ENCODE results near the gene AHNAK2.
"Not testable (repeated sequence)": the region's sequence is repeated elsewhere in the genome, so short reads cannot be mapped to it uniquely, and the experiment has no call there.

AHNAK2 gene

GRCh38 chr14:104924421-104925213 is 53.6 kb downstream of the AHNAK2 start, which contains the start of gene PLD4:
TSS of gene PLD4 (plus strand) at chr14:104924879. CDS start at chr14:104927141, 2,262 bp downstream.
- DNase-seq: no peak

- no peak for DNase-seq
Observed at GRCh38 chr14:104923640-104924420, 54.3 kb downstream of the AHNAK2 start.

- DNase-seq: no peak
Observed at GRCh38 chr14:104919993-104920315, 58.2 kb downstream of the AHNAK2 start.

- DNase-seq: not testable (repeated sequence)
Observed at GRCh38 chr14:104919152-104919992, 58.8 kb downstream of the AHNAK2 start.

- DNase-seq: no peak
Observed at GRCh38 chr14:104917993-104918392, 60.2 kb downstream of the AHNAK2 start.

GRCh38 chr14:104917116-104917515 is 61.1 kb downstream of the AHNAK2 start:
- DNase-seq: no peak

- DNase-seq: no peak
Observed at GRCh38 chr14:104913435-104913834, 64.7 kb downstream of the AHNAK2 start.

- no peak for DNase-seq
Observed at GRCh38 chr14:104912053-104912452, 66.1 kb downstream of the AHNAK2 start.

- DNase-seq: no peak
Observed at GRCh38 chr14:104908303-104908702, 69.9 kb downstream of the AHNAK2 start.

- not testable (repeated sequence) for DNase-seq
Observed at GRCh38 chr14:104905579-104905933, 72.6 kb downstream of the AHNAK2 start.

GRCh38 chr14:104904650-104905578 is 73.3 kb downstream of the AHNAK2 start:
- DNase-seq: not testable (repeated sequence)

- DNase-seq: no peak
Observed at GRCh38 chr14:104903990-104904389, 74.2 kb downstream of the AHNAK2 start.

- no peak for DNase-seq
Observed at GRCh38 chr14:104900639-104901512, 77.3 kb downstream of the AHNAK2 start.

- no peak for DNase-seq
Observed at GRCh38 chr14:104899781-104900180, 78.4 kb downstream of the AHNAK2 start.

- DNase-seq: no peak
Observed at GRCh38 chr14:104898870-104899510, 79.2 kb downstream of the AHNAK2 start.

GRCh38 chr14:104898195-104898558 is 80.0 kb downstream of the AHNAK2 start:
- DNase-seq: no peak

- DNase-seq: no peak
Observed at GRCh38 chr14:104897330-104898194, 80.6 kb downstream of the AHNAK2 start.

- DNase-seq: no peak
Observed at GRCh38 chr14:104895786-104896661, 82.2 kb downstream of the AHNAK2 start.
